K562 (cell line): ENCODE results near the gene TMEM120A. TPM values are rescaled to one million over a fixed set of nuclear protein-coding genes. Genes with fewer than 3 reads are reported as not detected.

Experiments
- CHCHD3 ChIP-seq: fragments of 250-450 bp; sonication (Bioruptor Pico); IDR thresholded peaks from 2 replicates; pipeline ENCODE4 v2.1.2; 2022; ENCODE audit warnings: mild to moderate bottlenecking
- DMBX1 ChIP-seq: fragments of 250-450 bp; sonication (Bioruptor Pico); IDR thresholded peaks from 2 replicates; pipeline ENCODE4 v1.8.0; 2022; ENCODE audit warnings: inconsistent platforms, mild to moderate bottlenecking, moderate library complexity, borderline replicate concordance
- ELF4 ChIP-seq: fragments of 450-650 bp; formaldehyde crosslinking; IDR thresholded peaks from 2 replicates; pipeline ENCODE4 v1.4.0; 2022; ENCODE audit warnings: missing genetic modification characterization
- FOXA3 ChIP-seq, 2 experiments: fragments of 450-650 bp in 1 of 2; sonication (generic) in 1 of 2; formaldehyde crosslinking; IDR thresholded peaks in 1 of 2; conservative IDR thresholded peaks in 1 of 2; 2 replicates each; pipeline versions ENCODE4 v1.4.0 to v1.8.0; 2020 to 2022; ENCODE audit warnings: mild to moderate bottlenecking in 2 of 2, missing genetic modification reagents in 1 of 2
- GABPB2 ChIP-seq: fragments of 250-450 bp; sonication (Bioruptor Pico); conservative IDR thresholded peaks from 2 replicates; pipeline ENCODE4 v1.5.1; 2021; ENCODE audit warnings: mild to moderate bottlenecking
- GATA2 ChIP-seq: sonication (generic); formaldehyde crosslinking; IDR thresholded peaks from 2 replicates; pipeline ENCODE4 v1.4.0; 2020; ENCODE audit warnings: mild to moderate bottlenecking, missing genetic modification reagents
- HMG20B ChIP-seq: fragments of 250-450 bp; sonication (Bioruptor Pico); IDR thresholded peaks from 2 replicates; pipeline ENCODE4 v1.5.0; 2021; ENCODE audit warnings: mild to moderate bottlenecking
- HNRNPUL1 ChIP-seq: fragments of 200-400 bp; formaldehyde crosslinking; IDR thresholded peaks from 2 replicates; pipeline ENCODE4 v1.6.1; 2017; ENCODE audit warnings: low read length
- ID3 ChIP-seq, 2 experiments: fragments of 250-450 bp in 1 of 2; fragments of 450-650 bp in 1 of 2; sonication (Bioruptor Pico) in 1 of 2; IDR thresholded peaks; 2 replicates each; pipeline versions ENCODE4 v1.6.1 to v1.8.0; 2016 to 2021; ENCODE audit warnings: mild to moderate bottlenecking in 2 of 2, moderate library complexity in 2 of 2, missing compliant biosample characterization in 1 of 2, missing genetic modification characterization in 1 of 2
- NR2F6 ChIP-seq: fragments of 450-650 bp; formaldehyde crosslinking; IDR thresholded peaks from 2 replicates; pipeline ENCODE4 v1.4.0; 2020; ENCODE audit warnings: mild to moderate bottlenecking
- SMAD2 ChIP-seq: fragments of 150-350 bp; IDR thresholded peaks from 2 replicates; pipeline ENCODE4 v1.6.1; 2014; ENCODE audit warnings: low read depth, mild to moderate bottlenecking, low read length
- TAL1 ChIP-seq: fragments of 450-650 bp; IDR thresholded peaks from 2 replicates; pipeline ENCODE4 v1.6.1; 2016; ENCODE audit warnings: mild to moderate bottlenecking
- TCF7L2 ChIP-seq: fragments of 150-350 bp; IDR thresholded peaks from 2 replicates; pipeline ENCODE4 v1.6.1; 2016; ENCODE audit warnings: low read depth, mild to moderate bottlenecking, low read length, moderate library complexity
- TEAD1 ChIP-seq, 2 experiments: fragments of 450-650 bp in 1 of 2; sonication (generic) in 1 of 2; formaldehyde crosslinking; IDR thresholded peaks; 2 replicates each; pipeline versions ENCODE4 v1.4.0 to v1.8.0; 2020 to 2022; ENCODE audit warnings: mild to moderate bottlenecking in 2 of 2, missing genetic modification reagents in 1 of 2
- ZNF133 ChIP-seq: fragments of 250-450 bp; sonication (Bioruptor Pico); IDR thresholded peaks from 2 replicates; pipeline ENCODE4 v1.4.0; 2020; ENCODE audit warnings: mild to moderate bottlenecking
- ZNF518B ChIP-seq: fragments of 250-450 bp; sonication (Bioruptor Pico); IDR thresholded peaks from 2 replicates; pipeline ENCODE4 v1.5.0; 2021; ENCODE audit warnings: mild to moderate bottlenecking, moderate library complexity
- ZNF79 ChIP-seq: fragments of 250-450 bp; sonication (Bioruptor Pico); IDR thresholded peaks from 2 replicates; pipeline ENCODE4 v1.4.0; 2020; ENCODE audit warnings: low read depth, mild to moderate bottlenecking, moderate library complexity
- polyA plus RNA-seq, 8 experiments: library from polyadenylated mRNA; depleted of rRNA in 4 of 8; stranded (reverse) in 5 of 8; unstranded in 3 of 8; fragments of >200 nt; fragmentation: Nextera tagmentation in 2 of 8; fragmentation: Illumina TruSeq in 1 of 8; extraction: Ambion mirVana in 2 of 8; extraction: Trizol in 1 of 8; gene quantifications; 2 replicates each; pipeline versions ENCODE4 v1.2.1 to v1.2.3, GENCODE V29; 2011 to 2014; ENCODE audit warnings: inconsistent platforms in 1 of 8, missing spikeins in 1 of 8
- total RNA-seq, 7 experiments: library from RNA; depleted of rRNA in 6 of 7; stranded (reverse); fragments of >200 nt in 6 of 7; fragmentation: Illumina TruSeq in 2 of 7; extraction: Trizol in 2 of 7; gene quantifications; 2 replicates each; pipeline versions ENCODE4 v1.2.1 to v1.2.3, GENCODE V29; 2011 to 2021; ENCODE audit warnings: low replicate concordance in 1 of 7
- TF ChIP-seq, protein P1 (sequence below): fragments of 450-650 bp; IDR thresholded peaks from 2 replicates; pipeline ENCODE4 v1.6.1; 2016; ENCODE audit warnings: borderline replicate concordance
- TF ChIP-seq, protein P2 (sequence below): fragments of 250-450 bp; sonication (Bioruptor Pico); IDR thresholded peaks from 2 replicates; pipeline ENCODE4 v1.8.0; 2022; ENCODE audit warnings: moderate library complexity, mild to moderate bottlenecking, inconsistent platforms

Gene TMEM120A
- total and polyA plus RNA-seq, 9 of the 15 experiments (the other 6 are each of a cell fraction or from before 2014, with no cell fraction given), result 2.3 to 90.2 (median 22.9) TPM

DNA sequence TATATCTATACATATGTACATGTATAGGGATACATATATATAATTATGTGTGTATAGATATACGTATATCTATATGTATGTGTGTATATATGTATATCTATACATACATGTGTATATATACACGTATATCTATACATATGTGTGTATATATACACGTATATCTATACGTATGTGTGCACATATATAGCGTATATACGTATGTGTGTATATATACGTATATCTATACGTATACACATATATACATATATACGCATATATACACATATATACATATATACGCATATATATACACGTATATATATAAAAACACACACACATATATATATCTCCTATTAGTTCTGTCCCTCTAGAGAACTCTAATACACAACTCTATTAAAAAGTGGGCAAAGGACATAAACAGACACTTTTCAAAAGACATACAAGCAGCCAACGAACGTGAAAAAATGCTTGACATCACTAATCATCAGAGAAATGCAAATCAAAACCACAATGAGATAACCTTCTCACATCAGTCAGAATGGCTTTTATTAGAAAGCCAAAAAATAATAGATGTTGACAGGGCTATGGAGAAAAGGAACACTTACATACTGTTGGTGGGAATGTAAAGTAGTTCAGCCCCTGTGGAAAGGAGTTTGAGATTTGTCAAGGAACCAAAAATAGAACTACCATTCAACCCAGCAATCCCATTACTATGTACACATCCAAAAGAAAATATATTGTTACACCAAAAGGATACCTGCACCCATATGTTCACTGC is 22.0 kb upstream of the TMEM120A start (continued):
- TF ChIP-seq FOXA3 (CRISPR knock-in tag; conservative IDR thresholded peaks at IDR 0.05 in 1 of 2, IDR thresholded peaks at IDR 0.05 in 1 of 2) (no peak), GABPB2 (peak; percentile 97), ZNF79 (peak; percentile 89), GATA2 (CRISPR knock-in tag) (no peak), HMG20B (peak; percentile 76; the same call in 1 of the 2 replicates), SMAD2 (no peak), TCF7L2 (no peak), ID3 (CRISPR knock-in tag; IDR thresholded peaks at IDR 0.05) (peak; percentile 87), ID3 (tag; IDR thresholded peaks at IDR 0.05) (no peak), HNRNPUL1 (no peak), TEAD1 (CRISPR knock-in tag; IDR thresholded peaks at IDR 0.05) (peak in 1 of 2 experiments; percentile 24; a peak in 1 of 4 replicates), CHCHD3 (CRISPR knock-in tag) (peak; percentile 67; the same call in 1 of the 2 replicates), DMBX1 (CRISPR knock-in tag) (no peak), NR2F6 (CRISPR knock-in tag) (peak; percentile 93), ELF4 (CRISPR knock-in tag) (no peak), ZNF133 (CRISPR knock-in tag) (no peak), TAL1 (no peak), ZNF518B (CRISPR knock-in tag) (0 out of 2 replicates have a peak, but pooled peaks have one; percentile 76)
- TF ChIP-seq, protein P1, sequence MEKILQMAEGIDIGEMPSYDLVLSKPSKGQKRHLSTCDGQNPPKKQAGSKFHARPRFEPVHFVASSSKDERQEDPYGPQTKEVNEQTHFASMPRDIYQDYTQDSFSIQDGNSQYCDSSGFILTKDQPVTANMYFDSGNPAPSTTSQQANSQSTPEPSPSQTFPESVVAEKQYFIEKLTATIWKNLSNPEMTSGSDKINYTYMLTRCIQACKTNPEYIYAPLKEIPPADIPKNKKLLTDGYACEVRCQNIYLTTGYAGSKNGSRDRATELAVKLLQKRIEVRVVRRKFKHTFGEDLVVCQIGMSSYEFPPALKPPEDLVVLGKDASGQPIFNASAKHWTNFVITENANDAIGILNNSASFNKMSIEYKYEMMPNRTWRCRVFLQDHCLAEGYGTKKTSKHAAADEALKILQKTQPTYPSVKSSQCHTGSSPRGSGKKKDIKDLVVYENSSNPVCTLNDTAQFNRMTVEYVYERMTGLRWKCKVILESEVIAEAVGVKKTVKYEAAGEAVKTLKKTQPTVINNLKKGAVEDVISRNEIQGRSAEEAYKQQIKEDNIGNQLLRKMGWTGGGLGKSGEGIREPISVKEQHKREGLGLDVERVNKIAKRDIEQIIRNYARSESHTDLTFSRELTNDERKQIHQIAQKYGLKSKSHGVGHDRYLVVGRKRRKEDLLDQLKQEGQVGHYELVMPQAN, result no peak
- TF ChIP-seq, protein P2, sequence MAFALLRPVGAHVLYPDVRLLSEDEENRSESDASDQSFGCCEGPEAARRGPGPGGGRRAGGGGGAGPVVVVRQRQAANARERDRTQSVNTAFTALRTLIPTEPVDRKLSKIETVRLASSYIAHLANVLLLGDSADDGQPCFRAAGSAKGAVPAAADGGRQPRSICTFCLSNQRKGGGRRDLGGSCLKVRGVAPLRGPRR (CRISPR knock-in tag), result peak; percentile 96
